ENCODE results near the gene HBS1L.

Gene HBS1L

GRCh38 chr6:134930463-134930862 lies 124.2 kb downstream of the HBS1L start:
- no peak overlapping the region for H3K27ac ChIP-seq (ENCODE audit: insufficient read depth, low read length, poor library complexity, severe bottlenecking)
- H3K27me3 ChIP-seq (replicated peaks; ENCODE audit: control insufficient read depth, insufficient read depth, low read length, poor library complexity, severe bottlenecking) = no peaks in the 10 kb centered on the region
- H3K4me1 ChIP-seq (ENCODE audit: control insufficient read depth, insufficient read depth, low read length, poor library complexity, severe bottlenecking) = no peaks in the 10 kb centered on the region
- no peak overlapping the region for H3K4me3 ChIP-seq (ENCODE audit: insufficient read depth, low read depth, low read length, poor library complexity, severe bottlenecking)
- H3K9me3 ChIP-seq (ENCODE audit: control insufficient read depth, low read length) = no peaks in the 10 kb centered on the region
- no peaks in the 10 kb centered on the region for H3K36me3 ChIP-seq (ENCODE audit: control insufficient read depth, insufficient read depth, low read length)
- DNase-seq = no peak

DNA sequence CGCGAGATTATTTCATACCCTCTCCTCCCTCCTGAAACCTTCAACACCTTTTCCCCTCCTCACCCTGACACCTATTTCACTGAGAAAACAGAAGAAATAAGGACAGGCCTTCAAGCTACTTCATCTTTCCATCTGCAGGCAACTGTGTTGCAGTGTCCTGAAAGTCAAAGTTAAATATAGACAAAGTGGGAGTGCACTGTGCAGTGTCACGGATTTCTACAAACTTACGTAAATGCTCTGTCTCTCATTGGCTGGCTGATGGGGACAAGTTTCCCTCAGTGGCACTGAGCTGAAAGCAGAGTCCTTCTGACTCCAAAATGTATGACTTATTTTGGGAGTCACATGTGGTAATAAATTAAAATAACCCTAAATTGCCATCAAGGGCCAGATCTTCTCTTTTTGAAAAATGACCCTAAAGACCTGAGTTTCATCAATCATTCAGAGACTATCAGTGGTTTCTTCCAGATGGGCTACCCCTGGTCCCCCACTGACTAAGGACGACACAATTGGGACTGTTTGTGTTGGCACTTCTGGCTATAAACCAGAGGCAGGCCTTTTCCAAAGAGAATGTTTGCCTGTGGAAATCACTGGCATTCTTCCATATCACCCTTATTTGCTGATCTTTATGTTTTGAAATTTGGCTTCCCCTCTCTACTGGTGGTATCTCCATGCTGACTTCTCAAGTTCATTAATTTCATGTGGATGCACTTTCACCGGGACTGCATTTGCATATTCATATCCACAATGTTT lies 126.3 kb downstream of the HBS1L start:
- Histone ChIP-seq H3K27me3 (replicated peaks; ENCODE audit: control insufficient read depth, insufficient read depth, low read length, poor library complexity, severe bottlenecking) (no peaks in the 10 kb centered on the region), H3K9me3 (ENCODE audit: control insufficient read depth, low read length) (no peaks in the 10 kb centered on the region), H3K27ac (ENCODE audit: insufficient read depth, low read length, poor library complexity, severe bottlenecking) (no peak overlapping the region), H3K4me3 (ENCODE audit: insufficient read depth, low read depth, low read length, poor library complexity, severe bottlenecking) (no peak overlapping the region), H3K36me3 (ENCODE audit: control insufficient read depth, insufficient read depth, low read length) (no peaks in the 10 kb centered on the region), H3K4me1 (ENCODE audit: control insufficient read depth, insufficient read depth, low read length, poor library complexity, severe bottlenecking) (no peaks in the 10 kb centered on the region)
- no peak for DNase-seq

DNA sequence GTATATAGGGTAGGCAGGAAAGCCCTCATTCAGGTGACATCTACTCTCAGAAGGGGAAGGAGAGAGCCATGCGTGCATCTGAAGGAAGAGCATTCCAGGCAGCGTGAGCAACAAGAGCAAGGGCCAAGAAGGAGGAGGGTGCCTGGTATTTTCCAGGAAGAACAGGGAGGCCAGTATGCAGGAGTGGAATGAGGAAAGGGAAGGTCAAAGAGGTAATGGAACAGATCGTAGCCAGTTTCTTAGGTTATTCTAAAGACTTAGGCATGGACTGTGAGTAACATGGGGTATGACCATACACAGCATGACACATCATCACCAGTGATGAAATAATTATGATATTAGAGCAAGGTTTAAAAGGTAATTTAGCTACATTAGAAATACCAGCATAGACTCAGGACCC lies 128.8 kb downstream of the HBS1L start:
- H3K4me1 ChIP-seq (ENCODE audit: control insufficient read depth, insufficient read depth, low read length, poor library complexity, severe bottlenecking) = no peaks in the 10 kb centered on the region
- no peak for DNase-seq
- no peak overlapping the region for H3K27ac ChIP-seq (ENCODE audit: insufficient read depth, low read length, poor library complexity, severe bottlenecking)
- no peaks in the 10 kb centered on the region for H3K27me3 ChIP-seq (replicated peaks; ENCODE audit: control insufficient read depth, insufficient read depth, low read length, poor library complexity, severe bottlenecking)
- no peak overlapping the region for H3K4me3 ChIP-seq (ENCODE audit: insufficient read depth, low read depth, low read length, poor library complexity, severe bottlenecking)
- no peaks in the 10 kb centered on the region for H3K9me3 ChIP-seq (ENCODE audit: control insufficient read depth, low read length)
- H3K36me3 ChIP-seq (ENCODE audit: control insufficient read depth, insufficient read depth, low read length) = no peaks in the 10 kb centered on the region

- Histone ChIP-seq H3K36me3 (ENCODE audit: control insufficient read depth, insufficient read depth, low read length) (no peaks in the 10 kb centered on the region), H3K4me3 (ENCODE audit: insufficient read depth, low read depth, low read length, poor library complexity, severe bottlenecking) (no peak overlapping the region), H3K9me3 (ENCODE audit: control insufficient read depth, low read length) (no peaks in the 10 kb centered on the region), H3K27me3 (replicated peaks; ENCODE audit: control insufficient read depth, insufficient read depth, low read length, poor library complexity, severe bottlenecking) (no peaks in the 10 kb centered on the region), H3K27ac (ENCODE audit: insufficient read depth, low read length, poor library complexity, severe bottlenecking) (no peak overlapping the region), H3K4me1 (ENCODE audit: control insufficient read depth, insufficient read depth, low read length, poor library complexity, severe bottlenecking) (no peaks in the 10 kb centered on the region)
- no peak for DNase-seq
Measured at GRCh38 chr6:134921721-134922261, 132.8 kb downstream of the HBS1L start.

DNA sequence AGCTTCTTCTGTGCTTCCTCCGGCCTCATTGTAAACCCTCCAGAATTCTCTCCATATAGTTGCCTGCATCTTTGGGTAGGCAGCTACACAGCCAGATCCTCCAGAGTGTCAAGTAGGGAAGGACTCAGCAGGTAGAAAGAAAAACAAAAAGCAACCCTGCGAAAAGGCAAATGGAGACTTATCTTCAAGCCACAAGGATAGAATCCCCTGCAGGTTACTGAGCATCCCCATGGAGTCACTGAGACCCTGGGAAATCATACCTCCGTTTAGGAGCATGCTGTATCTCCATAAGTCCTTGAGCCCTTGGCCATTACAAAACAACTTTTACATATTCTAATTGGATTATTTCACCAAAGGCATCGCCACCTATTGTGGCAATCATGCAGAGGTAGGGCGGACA lies 133.3 kb downstream of the HBS1L start:
- H3K27me3 ChIP-seq (replicated peaks; ENCODE audit: control insufficient read depth, insufficient read depth, low read length, poor library complexity, severe bottlenecking) = no peaks in the 10 kb centered on the region
- no peak overlapping the region for H3K27ac ChIP-seq (ENCODE audit: insufficient read depth, low read length, poor library complexity, severe bottlenecking)
- no peaks in the 10 kb centered on the region for H3K36me3 ChIP-seq (ENCODE audit: control insufficient read depth, insufficient read depth, low read length)
- no peaks in the 10 kb centered on the region for H3K9me3 ChIP-seq (ENCODE audit: control insufficient read depth, low read length)
- DNase-seq = no peak
- H3K4me3 ChIP-seq (ENCODE audit: insufficient read depth, low read depth, low read length, poor library complexity, severe bottlenecking) = no peak overlapping the region
- H3K4me1 ChIP-seq (ENCODE audit: control insufficient read depth, insufficient read depth, low read length, poor library complexity, severe bottlenecking) = no peaks in the 10 kb centered on the region

- Histone ChIP-seq H3K4me1 (ENCODE audit: control insufficient read depth, insufficient read depth, low read length, poor library complexity, severe bottlenecking) (no peaks in the 10 kb centered on the region), H3K36me3 (ENCODE audit: control insufficient read depth, insufficient read depth, low read length) (no peaks in the 10 kb centered on the region), H3K27me3 (replicated peaks; ENCODE audit: control insufficient read depth, insufficient read depth, low read length, poor library complexity, severe bottlenecking) (no peaks in the 10 kb centered on the region), H3K27ac (ENCODE audit: insufficient read depth, low read length, poor library complexity, severe bottlenecking) (no peak overlapping the region), H3K4me3 (ENCODE audit: insufficient read depth, low read depth, low read length, poor library complexity, severe bottlenecking) (no peak overlapping the region), H3K9me3 (ENCODE audit: control insufficient read depth, low read length) (no peaks in the 10 kb centered on the region)
- no peak for DNase-seq
Measured at GRCh38 chr6:134920422-134920821, 134.2 kb downstream of the HBS1L start.

GRCh38 chr6:134918418-134918961 lies 136.1 kb downstream of the HBS1L start:
- no peak overlapping the region for H3K27ac ChIP-seq (ENCODE audit: insufficient read depth, low read length, poor library complexity, severe bottlenecking)

DNA sequence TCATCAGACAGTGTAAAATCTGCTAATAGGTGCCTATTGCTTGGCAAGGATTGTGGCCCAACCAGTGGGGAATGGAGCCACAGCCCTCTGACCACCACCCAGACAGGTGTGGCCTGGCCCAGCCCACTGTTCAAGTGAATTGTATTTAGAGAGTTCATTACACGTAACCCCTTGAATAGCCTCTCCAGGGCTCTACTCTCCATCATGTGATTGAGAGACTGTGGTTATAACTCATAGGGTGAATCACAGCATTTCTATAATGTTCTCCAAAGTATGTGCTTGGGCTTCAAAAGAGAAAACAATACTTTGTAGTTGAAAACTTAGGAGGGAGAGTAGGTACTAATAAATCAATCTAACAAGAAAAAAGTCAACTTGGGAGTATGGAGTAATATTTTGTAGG lies 143.1 kb downstream of the HBS1L start:
- Histone ChIP-seq H3K36me3 (ENCODE audit: control insufficient read depth, insufficient read depth, low read length) (no peaks in the 10 kb centered on the region), H3K27ac (ENCODE audit: insufficient read depth, low read length, poor library complexity, severe bottlenecking) (no peak overlapping the region), H3K4me3 (ENCODE audit: insufficient read depth, low read depth, low read length, poor library complexity, severe bottlenecking) (no peak overlapping the region), H3K27me3 (replicated peaks; ENCODE audit: control insufficient read depth, insufficient read depth, low read length, poor library complexity, severe bottlenecking) (no peaks in the 10 kb centered on the region), H3K4me1 (ENCODE audit: control insufficient read depth, insufficient read depth, low read length, poor library complexity, severe bottlenecking) (no peaks in the 10 kb centered on the region), H3K9me3 (ENCODE audit: control insufficient read depth, low read length) (no peaks in the 10 kb centered on the region)
- no peak for DNase-seq

More at GRCh38 chr6:134918418-134918961, 136.1 kb downstream of the HBS1L start:
- no peaks in the 10 kb centered on the region for H3K36me3 ChIP-seq (ENCODE audit: control insufficient read depth, insufficient read depth, low read length)
- no peaks in the 10 kb centered on the region for H3K27me3 ChIP-seq (replicated peaks; ENCODE audit: control insufficient read depth, insufficient read depth, low read length, poor library complexity, severe bottlenecking)
- no peak for DNase-seq
- no peaks in the 10 kb centered on the region for H3K9me3 ChIP-seq (ENCODE audit: control insufficient read depth, low read length)
- no peak overlapping the region for H3K4me3 ChIP-seq (ENCODE audit: insufficient read depth, low read depth, low read length, poor library complexity, severe bottlenecking)
- H3K4me1 ChIP-seq (ENCODE audit: control insufficient read depth, insufficient read depth, low read length, poor library complexity, severe bottlenecking) = no peaks in the 10 kb centered on the region

DNA sequence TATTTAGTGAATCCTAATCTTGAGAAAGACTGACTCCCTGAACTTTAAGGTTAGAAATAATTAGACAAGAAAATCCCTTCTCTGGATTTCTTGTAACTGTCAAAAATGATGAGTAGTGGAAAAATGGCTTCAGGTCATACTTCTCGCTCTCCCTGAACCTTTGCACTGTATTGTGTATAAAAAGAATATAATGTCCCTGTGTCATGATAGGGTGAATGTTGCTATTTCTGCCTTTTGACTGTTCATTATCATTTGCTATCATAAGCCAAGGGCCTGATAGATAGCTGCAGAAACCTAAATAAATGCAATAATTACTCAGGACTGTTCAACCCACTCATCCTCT lies 144.1 kb downstream of the HBS1L start:
- Histone ChIP-seq H3K36me3 (ENCODE audit: control insufficient read depth, insufficient read depth, low read length) (no peaks in the 10 kb centered on the region), H3K4me1 (ENCODE audit: control insufficient read depth, insufficient read depth, low read length, poor library complexity, severe bottlenecking) (no peaks in the 10 kb centered on the region), H3K9me3 (ENCODE audit: control insufficient read depth, low read length) (no peaks in the 10 kb centered on the region), H3K4me3 (ENCODE audit: insufficient read depth, low read depth, low read length, poor library complexity, severe bottlenecking) (no peak overlapping the region), H3K27ac (ENCODE audit: insufficient read depth, low read length, poor library complexity, severe bottlenecking) (no peak overlapping the region), H3K27me3 (replicated peaks; ENCODE audit: control insufficient read depth, insufficient read depth, low read length, poor library complexity, severe bottlenecking) (no peaks in the 10 kb centered on the region)
- DNase-seq = no peak

All from effector memory CD4-positive, alpha-beta T cell (primary cell).